Neural cell (in vitro differentiated cells): ENCODE results near the gene FRK. TPM values are rescaled to one million over a fixed set of nuclear protein-coding genes. Genes with fewer than 3 reads are reported as not detected.

ENCODE experiments used
- H2AFZ ChIP-seq: fragments of 200-600, 300-800 bp; sonication (generic), shearing (Covaris generic); 2 replicates; pipeline ENCODE4 v1.6.0; 2014; ENCODE audit warnings: low read depth, mild to moderate bottlenecking, antibody characterized with exemption, low read length, moderate library complexity
- H3F3A ChIP-seq: fragments of 200-600 bp; shearing (Covaris generic); 2 replicates; pipeline ENCODE4 v1.6.1; 2016; ENCODE audit warnings: mild to moderate bottlenecking, moderate library complexity, mixed read lengths, antibody characterized with exemption, low read length; ENCODE audit not compliant: insufficient read depth, poor library complexity, severe bottlenecking
- H3K27ac ChIP-seq: fragments of 200-600, 300-800 bp; sonication (generic), shearing (Covaris generic); 2 replicates; pipeline ENCODE4 v1.5.1; 2014; ENCODE audit warnings: mild to moderate bottlenecking, low read length, moderate library complexity
- H3K27me3 ChIP-seq: fragments of 300-800, 200-600 bp; sonication (generic), shearing (Covaris generic); 2 replicates; pipeline ENCODE4 v1.6.0; 2014; ENCODE audit warnings: mild to moderate bottlenecking, low read depth, low read length, moderate library complexity; ENCODE audit not compliant: insufficient read depth
- H3K36me3 ChIP-seq: fragments of 300-800, 200-600 bp; sonication (generic), shearing (Covaris generic); 2 replicates; pipeline ENCODE4 v1.5.1; 2014; ENCODE audit warnings: mild to moderate bottlenecking, antibody characterized with exemption, low read length, moderate library complexity; ENCODE audit not compliant: insufficient read depth
- H3K4me2 ChIP-seq: fragments of 300-800, 200-600 bp; sonication (generic), shearing (Covaris generic); 2 replicates; pipeline ENCODE4 v1.6.0; 2014; ENCODE audit warnings: mild to moderate bottlenecking, low read length
- H3K4me3 ChIP-seq: fragments of 300-800, 200-600 bp; sonication (generic), shearing (Covaris generic); 2 replicates; pipeline ENCODE4 v1.5.1; 2014; ENCODE audit warnings: mild to moderate bottlenecking, low read length, moderate library complexity
- H3K79me2 ChIP-seq: fragments of 200-600 bp; shearing (Covaris generic); replicated peaks from 2 replicates; pipeline ENCODE4 v1.6.0; 2014; ENCODE audit warnings: mild to moderate bottlenecking, low read length, moderate library complexity; ENCODE audit not compliant: insufficient read depth
- H3K9ac ChIP-seq: fragments of 300-800, 200-600 bp; sonication (generic), shearing (Covaris generic); 2 replicates; pipeline ENCODE4 v1.6.1; 2016; ENCODE audit warnings: mild to moderate bottlenecking, low read length, mixed read lengths
- H3K9me2 ChIP-seq: fragments of 200-600 bp; shearing (Covaris generic); 2 replicates; pipeline ENCODE4 v1.6.1; 2016; ENCODE audit warnings: mild to moderate bottlenecking, low read length, mixed read lengths; ENCODE audit not compliant: insufficient read depth
- H3K9me3 ChIP-seq: fragments of 200-600, 300-800 bp; sonication (generic), shearing (Covaris generic); 2 replicates; pipeline ENCODE4 v1.6.1; 2016; ENCODE audit warnings: mild to moderate bottlenecking, mixed run types, low read length, moderate library complexity, mixed read lengths
- H4K20me1 ChIP-seq: fragments of 200-600 bp; shearing (Covaris generic); 2 replicates; pipeline ENCODE4 v1.6.1; 2016; ENCODE audit warnings: mild to moderate bottlenecking, mixed run types; ENCODE audit not compliant: insufficient read depth
- CTCF ChIP-seq: fragments of 450-650 bp; IDR thresholded peaks from 2 replicates; pipeline ENCODE4 v1.5.1; 2014; ENCODE audit warnings: antibody characterized with exemption, mild to moderate bottlenecking, moderate library complexity; ENCODE audit not compliant: poor library complexity, severe bottlenecking
- EP300 ChIP-seq: fragments of 450-650 bp; conservative IDR thresholded peaks from 2 replicates; pipeline ENCODE4 v1.6.1; 2014; ENCODE audit warnings: antibody characterized with exemption, mild to moderate bottlenecking, moderate library complexity; ENCODE audit not compliant: poor library complexity, severe bottlenecking
- EZH2 ChIP-seq: fragments of 200-600, 300-800 bp; shearing (Covaris generic), sonication (generic); IDR thresholded peaks from 2 replicates; pipeline ENCODE4 v1.6.1; 2014; ENCODE audit warnings: antibody characterized with exemption, low read length, borderline replicate concordance, mild to moderate bottlenecking; ENCODE audit not compliant: insufficient read depth, poor library complexity, severe bottlenecking
- MXI1 ChIP-seq: fragments of 450-650 bp; conservative IDR thresholded peaks from 2 replicates; pipeline ENCODE4 v1.6.1; 2014; ENCODE audit warnings: antibody characterized with exemption, mild to moderate bottlenecking; ENCODE audit not compliant: poor library complexity, severe bottlenecking
- POLR2AphosphoS5 ChIP-seq: IDR thresholded peaks from 2 replicates; pipeline ENCODE4 v1.6.1; 2012
- RAD21 ChIP-seq: fragments of 450-650 bp; conservative IDR thresholded peaks from 2 replicates; pipeline ENCODE4 v1.6.1; 2014; ENCODE audit warnings: antibody characterized with exemption, mild to moderate bottlenecking, moderate library complexity
- REST ChIP-seq: IDR thresholded peaks from 2 replicates; pipeline ENCODE4 v1.6.1; 2012; ENCODE audit warnings: borderline replicate concordance
- SMC3 ChIP-seq: fragments of 450-650 bp; conservative IDR thresholded peaks from 2 replicates; pipeline ENCODE4 v1.6.1; 2014; ENCODE audit warnings: antibody characterized with exemption, mild to moderate bottlenecking, moderate library complexity; ENCODE audit not compliant: poor library complexity
- TAF1 ChIP-seq: IDR thresholded peaks from 2 replicates; pipeline ENCODE4 v1.6.1; 2012; ENCODE audit warnings: low read depth
- polyA plus RNA-seq: library from polyadenylated mRNA; depleted of rRNA; stranded (reverse); fragments of >200 nt; gene quantifications from 2 replicates; pipeline ENCODE4 v1.2.3, GENCODE V29; 2014

FRK gene
- polyA plus RNA-seq, 1 donor from 2014 or later, result not detected

GRCh38 chr6:115999235-115999634 lies 61.5 kb downstream of the FRK start:
- Histone ChIP-seq H3K9me2 (no peaks in the 10 kb centered on the region), H3F3A (no peaks in the 10 kb centered on the region), H3K9ac (no peak overlapping the region), H3K79me2 (no peaks in the 10 kb centered on the region), H3K27me3 (no peaks in the 10 kb centered on the region), H2AFZ (no peak overlapping the region), H3K9me3 (no peaks in the 10 kb centered on the region), H3K4me3 (no peak overlapping the region), H3K36me3 (no peaks in the 10 kb centered on the region), H3K4me2 (no peak overlapping the region), H3K27ac (no peak overlapping the region), H4K20me1 (no peaks in the 10 kb centered on the region)
- TF ChIP-seq CTCF, result no peak
- no peak for TF ChIP-seq TAF1
- TF ChIP-seq SMC3, result no peak
- TF ChIP-seq MXI1, result no peak
- no peak for TF ChIP-seq EP300
- TF ChIP-seq EZH2, result no peak
- TF ChIP-seq REST, result no peak
- TF ChIP-seq RAD21, result no peak
- no peak for TF ChIP-seq POLR2AphosphoS5

- Histone ChIP-seq H3K9me2 (no peaks in the 10 kb centered on the region), H3K4me3 (no peak overlapping the region), H3K79me2 (no peaks in the 10 kb centered on the region), H3K4me2 (no peak overlapping the region), H3K27ac (no peak overlapping the region), H3K27me3 (no peaks in the 10 kb centered on the region), H3K9me3 (no peaks in the 10 kb centered on the region), H3F3A (no peaks in the 10 kb centered on the region), H2AFZ (no peak overlapping the region), H3K9ac (no peak overlapping the region), H3K36me3 (no peaks in the 10 kb centered on the region), H4K20me1 (no peaks in the 10 kb centered on the region)
- TF ChIP-seq CTCF (no peak), REST (no peak), TAF1 (no peak), EZH2 (no peak), MXI1 (no peak), RAD21 (no peak), POLR2AphosphoS5 (no peak), SMC3 (no peak), EP300 (no peak)
Observed at GRCh38 chr6:115997990-115998585, 62.6 kb downstream of the FRK start.
